HCT116 (cell line): ENCODE results near the gene SLC12A7.

Experiments
- CTCF ChIP-seq, 3 experiments: fragments of 200-600 bp in 1 of 3; sonication (generic) in 1 of 3; IDR thresholded peaks in 2 of 3; conservative IDR thresholded peaks in 1 of 3; 2 replicates each; pipeline ENCODE4 v1.5.1; 2012 to 2017; ENCODE audit warnings: low read depth in 2 of 3, low read length in 2 of 3, antibody characterized with exemption in 1 of 3, borderline replicate concordance in 1 of 3, control low read depth in 1 of 3, mild to moderate bottlenecking in 1 of 3, mixed read lengths in 1 of 3, mixed run types in 1 of 3, moderate library complexity in 1 of 3; ENCODE audit not compliant: insufficient read depth in 1 of 3
- EGR1 ChIP-seq: IDR thresholded peaks from 2 replicates; pipeline ENCODE4 v1.6.1; 2012; ENCODE audit warnings: low read depth
- EZH2phosphoT487 ChIP-seq: fragments of 200-600 bp; IDR thresholded peaks from 2 replicates; pipeline ENCODE4 v1.6.1; 2018; ENCODE audit warnings: antibody characterized with exemption, borderline replicate concordance
- JUND ChIP-seq: IDR thresholded peaks from 2 replicates; pipeline ENCODE4 v1.6.1; 2012
- MAX ChIP-seq: IDR thresholded peaks from 2 replicates; pipeline ENCODE4 v1.6.1; 2012
- POLR2A ChIP-seq: IDR thresholded peaks from 2 replicates; pipeline ENCODE4 v1.7.0; 2011; ENCODE audit warnings: borderline replicate concordance; ENCODE audit not compliant: insufficient read depth, insufficient read length; ENCODE audit errors: extremely low read depth
- POLR2AphosphoS5 ChIP-seq: IDR thresholded peaks from 2 replicates; pipeline ENCODE4 v1.6.1; 2011; ENCODE audit warnings: mild to moderate bottlenecking, low read depth, low read length, moderate library complexity
- RAD21 ChIP-seq: IDR thresholded peaks from 2 replicates; pipeline ENCODE4 v1.6.1; 2012; ENCODE audit warnings: low read depth, mild to moderate bottlenecking
- YY1 ChIP-seq: IDR thresholded peaks from 2 replicates; pipeline ENCODE4 v1.6.1; 2011; ENCODE audit warnings: low read length, low read depth, moderate library complexity, mild to moderate bottlenecking; ENCODE audit not compliant: insufficient replicate concordance; ENCODE audit errors: extremely low read depth
- ZNF274 ChIP-seq: fragments of 200-500 bp; sonication (Bioruptor generic); IDR thresholded peaks from 2 replicates; pipeline ENCODE4 v1.6.1; 2014; ENCODE audit warnings: mild to moderate bottlenecking, low read depth, low read length, inconsistent platforms

GRCh38 chr5:1111241-1111726 lies 579 bp downstream of the SLC12A7 start:
- TF ChIP-seq POLR2A: no peak
- no peak for TF ChIP-seq ZNF274
- no peak for TF ChIP-seq RAD21
- TF ChIP-seq CTCF (IDR thresholded peaks at IDR 0.05 in 2 of 3, conservative IDR thresholded peaks at IDR 0.05 in 1 of 3; ENCODE audit: borderline replicate concordance in 1 of 3, insufficient read depth in 1 of 3, low read depth in 2 of 3, low read length in 2 of 3): no peak
- no peak for TF ChIP-seq YY1
- no peak for TF ChIP-seq POLR2AphosphoS5
- TF ChIP-seq MAX: no peak
- TF ChIP-seq EGR1: no peak
- TF ChIP-seq JUND: no peak
- no peak for TF ChIP-seq EZH2phosphoT487
